ENCODE results near the gene PAQR9. TPM values are rescaled to one million over a fixed set of nuclear protein-coding genes. Genes with fewer than 3 reads are reported as not detected.

The PAQR9 gene
- total RNA-seq, 1 donor from 2014 or later, result not detected

- DNase-seq (ENCODE audit: low spot score in 2 of 2, unreplicated experiment in 2 of 2), result no peak
- Mint-ChIP-seq H3K4me3 (no peak overlapping the region), H3K27me3 (ENCODE audit: low read depth) (peaks cover 11% of the 10 kb centered on the region), H3K9me3 (no peaks in the 10 kb centered on the region), H3K36me3 (no peaks in the 10 kb centered on the region), H3K27ac (no peak overlapping the region), H3K4me1 (peaks cover 3% of the 10 kb centered on the region)
- no peak for TF ChIP-seq CTCF (IDR thresholded peaks at IDR 0.05; ENCODE audit: unreplicated experiment)
These were observed 17.6 kb upstream of the PAQR9 start for GRCh38 chr3:142981108-142981507.

- Mint-ChIP-seq H3K4me1 (peaks cover 3% of the 10 kb centered on the region), H3K36me3 (no peaks in the 10 kb centered on the region), H3K4me3 (no peak overlapping the region), H3K27ac (no peak overlapping the region), H3K27me3 (ENCODE audit: low read depth) (peaks cover 6% of the 10 kb centered on the region), H3K9me3 (no peaks in the 10 kb centered on the region)
- TF ChIP-seq CTCF (IDR thresholded peaks at IDR 0.05; ENCODE audit: unreplicated experiment), result no peak
- DNase-seq (ENCODE audit: low spot score in 2 of 2, unreplicated experiment in 2 of 2), result no peak
These were observed 13.9 kb upstream of the PAQR9 start for GRCh38 chr3:142977399-142977728.

GRCh38 chr3:142976621-142977398 lies 13.3 kb upstream of the PAQR9 start:
- H3K27ac Mint-ChIP-seq, result no peak overlapping the region
- H3K36me3 Mint-ChIP-seq, result no peaks in the 10 kb centered on the region
- no peak overlapping the region for H3K4me3 Mint-ChIP-seq
- no peaks in the 10 kb centered on the region for H3K9me3 Mint-ChIP-seq
- H3K27me3 Mint-ChIP-seq (ENCODE audit: low read depth), result peaks cover 5% of the 10 kb centered on the region
- peaks cover 3% of the 10 kb centered on the region for H3K4me1 Mint-ChIP-seq
- DNase-seq (ENCODE audit: low spot score in 2 of 2, unreplicated experiment in 2 of 2), result no peak
- no peak for TF ChIP-seq CTCF (IDR thresholded peaks at IDR 0.05; ENCODE audit: unreplicated experiment)

GRCh38 chr3:142975316-142975995 lies 12.0 kb upstream of the PAQR9 start:
- no peak for TF ChIP-seq CTCF (IDR thresholded peaks at IDR 0.05; ENCODE audit: unreplicated experiment)
- no peak overlapping the region for H3K4me3 Mint-ChIP-seq
- H3K36me3 Mint-ChIP-seq, result no peaks in the 10 kb centered on the region
- H3K9me3 Mint-ChIP-seq, result no peaks in the 10 kb centered on the region
- peaks cover 3% of the 10 kb centered on the region for H3K4me1 Mint-ChIP-seq
- H3K27ac Mint-ChIP-seq, result no peak overlapping the region
- no peak for DNase-seq (ENCODE audit: low spot score in 2 of 2, unreplicated experiment in 2 of 2)
- H3K27me3 Mint-ChIP-seq (ENCODE audit: low read depth), result peaks cover 9% of the 10 kb centered on the region

- Mint-ChIP-seq H3K4me1 (peaks cover 3% of the 10 kb centered on the region), H3K4me3 (no peak overlapping the region), H3K36me3 (no peaks in the 10 kb centered on the region), H3K9me3 (no peaks in the 10 kb centered on the region), H3K27me3 (ENCODE audit: low read depth) (peaks cover 17% of the 10 kb centered on the region), H3K27ac (no peak overlapping the region)
- no peak for DNase-seq (ENCODE audit: low spot score in 2 of 2, unreplicated experiment in 2 of 2)
- no peak for TF ChIP-seq CTCF (IDR thresholded peaks at IDR 0.05; ENCODE audit: unreplicated experiment)
These were observed 9.9 kb upstream of the PAQR9 start for GRCh38 chr3:142973217-142974009.

Measured in mesothelial cell of epicardium (in vitro differentiated cells).